Progenitor cell of endocrine pancreas (in vitro differentiated cells): ENCODE results near the gene FGFBP3. TPM values are rescaled to one million over a fixed set of nuclear protein-coding genes. Genes with fewer than 3 reads are reported as not detected.

ENCODE experiments used
- DNase-seq: peaks from one replicate; pipeline ENCODE4 v3.0.0; 2021; ENCODE audit warnings: low spot score; ENCODE audit not compliant: unreplicated experiment
- H3K27ac Mint-ChIP-seq: 2 replicates; pipeline ENCODE4 v1.8.0; 2021; ENCODE audit warnings: mild to moderate bottlenecking, moderate library complexity, mixed read lengths
- H3K27me3 Mint-ChIP-seq: 2 replicates; pipeline ENCODE4 v1.8.0; 2021; ENCODE audit warnings: mixed read lengths
- H3K36me3 Mint-ChIP-seq: 2 replicates; pipeline ENCODE4 v1.8.0; 2022; ENCODE audit warnings: mixed read lengths; ENCODE audit not compliant: insufficient read depth
- H3K4me1 Mint-ChIP-seq: 2 replicates; pipeline ENCODE4 v1.8.0; 2021; ENCODE audit warnings: low read depth, mixed read lengths
- H3K4me3 Mint-ChIP-seq: 2 replicates; pipeline ENCODE4 v1.8.0; 2021; ENCODE audit warnings: low read depth, mild to moderate bottlenecking, moderate library complexity, mixed read lengths
- H3K9me3 Mint-ChIP-seq: 2 replicates; pipeline ENCODE4 v1.8.0; 2021; ENCODE audit warnings: low read depth, mixed read lengths
- CTCF ChIP-seq: fragments of 200-600 bp; sonication (generic); IDR thresholded peaks from one replicate; pipeline ENCODE4 v1.5.0; 2021; ENCODE audit warnings: antibody characterized with exemption, mild to moderate bottlenecking; ENCODE audit not compliant: unreplicated experiment
- total RNA-seq: library from RNA; stranded (reverse); gene quantifications from 2 replicates; pipeline ENCODE4 v1.2.1, GENCODE V29; 2021

FGFBP3 gene
- total RNA-seq, 1 donor from 2014 or later, result 5.9 TPM

GRCh38 chr10:91941426-91941825 lies 32.1 kb upstream of the FGFBP3 start:
- Mint-ChIP-seq H3K9me3 (no peaks in the 10 kb centered on the region), H3K4me1 (no peaks in the 10 kb centered on the region), H3K27me3 (no peaks in the 10 kb centered on the region), H3K36me3 (peaks cover 15% of the 10 kb centered on the region), H3K4me3 (no peak overlapping the region), H3K27ac (no peak overlapping the region)
- no peak for DNase-seq
- TF ChIP-seq CTCF, result no peak

- Mint-ChIP-seq H3K9me3 (no peaks in the 10 kb centered on the region), H3K27me3 (no peaks in the 10 kb centered on the region), H3K4me1 (peaks cover under 1% of the 10 kb centered on the region), H3K36me3 (peaks cover 20% of the 10 kb centered on the region), H3K27ac (no peak overlapping the region), H3K4me3 (no peak overlapping the region)
- no peak for DNase-seq
- no peak for TF ChIP-seq CTCF
Observed at GRCh38 chr10:91939653-91940052, 30.4 kb upstream of the FGFBP3 start.

GRCh38 chr10:91935886-91936285 lies 26.6 kb upstream of the FGFBP3 start:
- no peak for TF ChIP-seq CTCF
- peaks cover 18% of the 10 kb centered on the region for H3K36me3 Mint-ChIP-seq
- H3K27me3 Mint-ChIP-seq, result no peaks in the 10 kb centered on the region
- no peaks in the 10 kb centered on the region for H3K9me3 Mint-ChIP-seq
- H3K27ac Mint-ChIP-seq, result no peak overlapping the region
- H3K4me1 Mint-ChIP-seq, result peaks cover 4% of the 10 kb centered on the region
- no peak overlapping the region for H3K4me3 Mint-ChIP-seq
- DNase-seq, result no peak

GRCh38 chr10:91932737-91933136 lies 23.5 kb upstream of the FGFBP3 start:
- no peak for DNase-seq
- H3K4me1 Mint-ChIP-seq, result peaks cover 5% of the 10 kb centered on the region
- TF ChIP-seq CTCF, result no peak

GRCh38 chr10:91931526-91932190 lies 22.4 kb upstream of the FGFBP3 start:
- Mint-ChIP-seq H3K27ac (peak overlapping the region; percentile 0), H3K4me1 (peaks cover 8% of the 10 kb centered on the region), H3K4me3 (no peak overlapping the region), H3K9me3 (no peaks in the 10 kb centered on the region), H3K27me3 (no peaks in the 10 kb centered on the region), H3K36me3 (peaks cover 14% of the 10 kb centered on the region)
- no peak for TF ChIP-seq CTCF
- no peak for DNase-seq

More at GRCh38 chr10:91932737-91933136, 23.5 kb upstream of the FGFBP3 start:
- no peak overlapping the region for H3K4me3 Mint-ChIP-seq
- H3K27me3 Mint-ChIP-seq, result no peaks in the 10 kb centered on the region
- H3K9me3 Mint-ChIP-seq, result no peaks in the 10 kb centered on the region
- H3K27ac Mint-ChIP-seq, result no peak overlapping the region
- H3K36me3 Mint-ChIP-seq, result peaks cover 16% of the 10 kb centered on the region
